GM23338 (cell line): ENCODE measurements around the gene C14orf180. TPM values are rescaled to one million over a fixed set of nuclear protein-coding genes. Genes with fewer than 3 reads are reported as not detected.

Source experiments
- ATAC-seq: fragments of 200-7000 bp; cut with Tn5 transposase; 3 replicates; pipeline ENCODE4 v1.9.1; 2020
- DNase-seq: peaks from one replicate; pipeline ENCODE4 v3.0.0-alpha.2; 2015; ENCODE audit warnings: low spot score
- H2AFZ ChIP-seq: fragments of 200-600 bp; sonication (generic); 2 replicates; pipeline ENCODE4 v1.8.0; 2016; ENCODE audit warnings: antibody characterized with exemption, mild to moderate bottlenecking, moderate library complexity
- H3F3A ChIP-seq: fragments of 200-600 bp; sonication (generic); replicated peaks from 2 replicates; pipeline ENCODE4 v1.8.0; 2017; ENCODE audit warnings: antibody characterized with exemption, mixed run types, low read depth
- H3K27ac ChIP-seq: fragments of 200-600 bp; sonication (generic); 2 replicates; pipeline ENCODE4 v1.6.1; 2016; ENCODE audit warnings: low read depth
- H3K27me3 ChIP-seq: fragments of 200-600 bp; sonication (generic); 2 replicates; pipeline ENCODE4 v1.8.0; 2016; ENCODE audit warnings: mild to moderate bottlenecking, mixed run types, moderate library complexity; ENCODE audit not compliant: insufficient read depth
- H3K36me3 ChIP-seq: fragments of 200-600 bp; sonication (generic); 2 replicates; pipeline ENCODE4 v1.8.0; 2016; ENCODE audit warnings: mild to moderate bottlenecking; ENCODE audit not compliant: insufficient read depth
- H3K4me1 ChIP-seq: fragments of 200-600 bp; sonication (generic); 2 replicates; pipeline ENCODE4 v1.8.0; 2016; ENCODE audit warnings: mild to moderate bottlenecking, moderate library complexity; ENCODE audit not compliant: insufficient read depth
- H3K4me2 ChIP-seq: fragments of 200-600 bp; sonication (generic); 2 replicates; pipeline ENCODE4 v1.7.1; 2017; ENCODE audit warnings: mixed run types
- H3K4me3 ChIP-seq: fragments of 200-600 bp; sonication (generic); 2 replicates; pipeline ENCODE4 v1.6.1; 2016; ENCODE audit warnings: mixed run types
- H3K79me2 ChIP-seq: fragments of 200-600 bp; sonication (generic); replicated peaks from 2 replicates; pipeline ENCODE4 v1.8.0; 2017; ENCODE audit warnings: mild to moderate bottlenecking; ENCODE audit not compliant: insufficient read depth
- H3K9me2 ChIP-seq: fragments of 200-600 bp; sonication (generic); 2 replicates; pipeline ENCODE4 v1.8.0; 2017; ENCODE audit not compliant: insufficient read depth
- H4K20me1 ChIP-seq: fragments of 200-600 bp; sonication (generic); replicated peaks from 2 replicates; pipeline ENCODE4 v1.8.0; 2017; ENCODE audit warnings: mild to moderate bottlenecking; ENCODE audit not compliant: insufficient read depth
- H3K27ac Mint-ChIP-seq: 2 replicates; pipeline ENCODE4 v1.8.0; 2020; ENCODE audit warnings: inconsistent platforms, mild to moderate bottlenecking, moderate library complexity, mixed read lengths
- H3K27me3 Mint-ChIP-seq: 3 replicates; pipeline ENCODE4 v1.8.0; 2022; ENCODE audit warnings: low read depth, mild to moderate bottlenecking, moderate library complexity, mixed read lengths, inconsistent platforms; ENCODE audit not compliant: insufficient read depth, poor library complexity
- H3K36me3 Mint-ChIP-seq: 3 replicates; pipeline ENCODE4 v1.8.0; 2021; ENCODE audit warnings: low read depth, mild to moderate bottlenecking, inconsistent platforms, moderate library complexity, mixed read lengths
- H3K4me1 Mint-ChIP-seq: 3 replicates; pipeline ENCODE4 v1.8.0; 2020; ENCODE audit warnings: mild to moderate bottlenecking, inconsistent platforms, mixed read lengths
- H3K4me3 Mint-ChIP-seq: 3 replicates; pipeline ENCODE4 v1.8.0; 2021; ENCODE audit warnings: moderate library complexity, mild to moderate bottlenecking, inconsistent platforms, mixed read lengths
- H3K9me3 Mint-ChIP-seq: 3 replicates; pipeline ENCODE4 v1.8.0; 2020; ENCODE audit warnings: moderate library complexity, mild to moderate bottlenecking, inconsistent platforms, mixed read lengths
- CREB1 ChIP-seq: fragments of 250-450 bp; sonication (Bioruptor Pico); IDR thresholded peaks from 2 replicates; pipeline ENCODE4 v1.5.0; 2020; ENCODE audit warnings: low read depth, mild to moderate bottlenecking, moderate library complexity
- CTCF ChIP-seq, 2 experiments: fragments of 200-600 bp in 1 of 2; sonication (generic) in 1 of 2; conservative IDR thresholded peaks; 2 replicates each; pipeline versions ENCODE4 v1.5.1 to v1.6.1; 2016 to 2017; ENCODE audit warnings: antibody characterized with exemption in 2 of 2, low read depth in 2 of 2, mild to moderate bottlenecking in 2 of 2, moderate library complexity in 1 of 2
- EZH2 ChIP-seq: fragments of 200-600 bp; sonication (generic); IDR thresholded peaks from one replicate; pipeline ENCODE4 v1.8.0; 2017; ENCODE audit warnings: antibody characterized with exemption, mild to moderate bottlenecking, low read depth; ENCODE audit not compliant: unreplicated experiment
- EZH2phosphoT487 ChIP-seq: fragments of 200-600 bp; sonication (generic); IDR thresholded peaks from one replicate; pipeline ENCODE4 v1.8.1; 2018; ENCODE audit warnings: antibody characterized with exemption; ENCODE audit not compliant: unreplicated experiment
- JUNB ChIP-seq: IDR thresholded peaks from one replicate; pipeline ENCODE4 v1.6.1; 2016; ENCODE audit warnings: antibody characterized with exemption; ENCODE audit not compliant: unreplicated experiment
- ZNF114 ChIP-seq: fragments of 250-450 bp; sonication (Bioruptor Pico); IDR thresholded peaks from 2 replicates; pipeline ENCODE4 v1.5.0; 2020; ENCODE audit warnings: mild to moderate bottlenecking, moderate library complexity
- ZNF331 ChIP-seq: fragments of 250-450 bp; sonication (Bioruptor Pico); IDR thresholded peaks from 2 replicates; pipeline ENCODE4 v1.5.0; 2020; ENCODE audit warnings: low read depth, mild to moderate bottlenecking, moderate library complexity
- ZNF462 ChIP-seq: fragments of 250-450 bp; sonication (Bioruptor Pico); IDR thresholded peaks from 2 replicates; pipeline ENCODE4 v1.5.0; 2020; ENCODE audit warnings: mild to moderate bottlenecking, moderate library complexity
- polyA plus RNA-seq: library from polyadenylated mRNA; unstranded; fragments of >200 nt; fragmentation: Nextera tagmentation; extraction: Ambion mirVana; gene quantifications from 2 replicates; pipeline ENCODE4 v1.2.1, GENCODE V29; 2016
- total RNA-seq: library from RNA; depleted of rRNA; stranded (reverse); fragments of >200 nt; shearing (Covaris generic); gene quantifications from 2 replicates; pipeline ENCODE4 v1.2.3, GENCODE V29; 2014

Gene C14orf180
- total and polyA plus RNA-seq, 2 experiments from 2014 or later, result not detected

DNA sequence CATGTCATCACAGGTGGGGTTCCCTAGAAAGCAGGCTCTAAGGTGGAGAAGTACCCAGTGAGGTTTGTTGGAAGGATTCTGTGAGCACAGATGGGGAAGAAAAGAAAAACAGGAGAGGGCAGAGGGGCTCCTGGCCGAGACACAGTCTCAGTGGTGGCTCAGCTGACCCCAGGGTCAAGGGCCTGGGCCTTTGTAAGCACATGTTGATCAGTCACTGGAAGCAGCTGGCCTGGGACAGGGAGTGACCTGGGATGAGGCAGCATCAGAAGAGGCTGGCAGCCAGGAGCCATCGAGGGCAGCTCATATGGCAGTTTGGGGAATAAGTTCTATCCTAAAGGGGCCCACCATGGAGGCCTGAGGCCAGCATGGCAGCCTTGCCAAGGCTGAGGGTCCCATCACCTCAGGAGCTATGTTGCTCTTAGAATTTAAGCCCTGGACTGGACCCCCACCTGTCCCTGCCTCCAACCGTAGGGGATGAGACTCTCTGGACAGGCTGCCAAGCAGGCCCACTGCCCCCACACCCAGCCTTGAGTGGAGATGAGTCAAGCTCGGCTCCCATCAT is 31.3 kb downstream of the C14orf180 start (continued):
- TF ChIP-seq ZNF462 (CRISPR knock-in tag), result no peak
- TF ChIP-seq CREB1, result no peak
- TF ChIP-seq ZNF331 (CRISPR knock-in tag), result no peak
- no peak for TF ChIP-seq EZH2phosphoT487

GRCh38 chr14:104611881-104612280 is 32.3 kb downstream of the C14orf180 start:
- Mint-ChIP-seq H3K27ac (no peak overlapping the region), H3K36me3 (no peaks in the 10 kb centered on the region), H3K9me3 (no peaks in the 10 kb centered on the region), H3K27me3 (peaks cover 4% of the 10 kb centered on the region), H3K4me1 (no peaks in the 10 kb centered on the region), H3K4me3 (no peak overlapping the region)
- H3K9me2 ChIP-seq, result 0 out of 2 replicates have a peak, but pooled peaks cover 11% of the 10 kb centered on the region
- H3K4me1 ChIP-seq, result no peaks in the 10 kb centered on the region
- no peak overlapping the region for H3K4me2 ChIP-seq
- no peak overlapping the region for H3K4me3 ChIP-seq
- ATAC-seq, result no peak
- no peaks in the 10 kb centered on the region for H4K20me1 ChIP-seq
- H3K36me3 ChIP-seq, result no peaks in the 10 kb centered on the region
- no peak overlapping the region for H3K27ac ChIP-seq
- H3F3A ChIP-seq, result no peaks in the 10 kb centered on the region
- DNase-seq, result no peak
- H2AFZ ChIP-seq, result no peak overlapping the region
- H3K27me3 ChIP-seq, result no peaks in the 10 kb centered on the region
- no peaks in the 10 kb centered on the region for H3K79me2 ChIP-seq
- no peak for TF ChIP-seq JUNB
- no peak for TF ChIP-seq EZH2phosphoT487
- no peak for TF ChIP-seq EZH2
- TF ChIP-seq CTCF (conservative IDR thresholded peaks at IDR 0.05; ENCODE audit: low read depth in 2 of 2), result no peak
- no peak for TF ChIP-seq CREB1
- TF ChIP-seq ZNF114 (CRISPR knock-in tag), result no peak
